Measurements from ENCODE around the gene UBE2Q1. TPM values are rescaled to one million over a fixed set of nuclear protein-coding genes. Genes with fewer than 3 reads are reported as not detected.

UBE2Q1 gene
- total and polyA plus RNA-seq, 10 of the 15 experiments (the other 5 are each of a cell fraction or from before 2014, with no cell fraction given), result 3.9 to 82.6 (median 24.1) TPM

- Histone ChIP-seq H3K9ac (ENCODE audit: control insufficient read depth, insufficient read depth, low read length) (no peak overlapping the region), H3K4me3 (no peak overlapping the region), H4K20me1 (ENCODE audit: control insufficient read depth, insufficient read depth) (peaks cover 6% of the 10 kb centered on the region; the same call in 1 of the 2 replicates), H3K36me3 (ENCODE audit: control insufficient read depth in 2 of 2, insufficient read depth in 2 of 2, low read length in 1 of 2) (peaks cover 34 to 53% of the 10 kb centered on the region in 2 experiments), H3K27me3 (replicated peaks in 1 of 2; ENCODE audit: control insufficient read depth in 2 of 2, insufficient read depth in 2 of 2, low read length in 1 of 2) (no peaks in the 10 kb centered on the region), H3K9me3 (replicated peaks; ENCODE audit: control insufficient read depth, insufficient read depth, low read length) (no peaks in the 10 kb centered on the region), H3K4me2 (ENCODE audit: control insufficient read depth, insufficient read depth) (no peak overlapping the region), H2AFZ (ENCODE audit: control insufficient read depth, low read depth, low read length) (no peak overlapping the region), H3K4me1 (ENCODE audit: control insufficient read depth, insufficient read depth, low read length) (peaks cover 17% of the 10 kb centered on the region), H3K79me2 (ENCODE audit: control insufficient read depth, insufficient read depth, low read length) (peaks cover 12% of the 10 kb centered on the region), H3K27ac (ENCODE audit: control insufficient read depth, insufficient read depth) (no peak overlapping the region)
- intact Hi-C loops (cut with micrococcal nuclease; ENCODE audit: unreplicated experiment) (no loop called here), in situ Hi-C loops (cut with MboI) (loop anchor here (5.0 kb wide), 1 partner anchor 64 kb away; no protein-coding TSS in a partner anchor)
- CTCF ChIA-PET, result interaction anchor here (1.4 kb wide), 1 partner anchor 17 kb away, joined by 3 read pairs; no protein-coding TSS in a partner anchor
- FAIRE-seq (no peak), DNase-seq (ENCODE audit: low read depth, low spot score) (no peak), ATAC-seq (no peak)
- RAD21 ChIA-PET (ENCODE audit: unreplicated experiment), result interaction anchor here (7.0 kb wide), 1 partner anchor 69 kb away, joined by 189 read pairs; no protein-coding TSS in a partner anchor
- SMC1A ChIA-PET (ENCODE audit: uncharacterized antibody, unreplicated experiment), result interaction anchor here (0.9 to 6.9 kb wide), 3 partner anchors 70 to 84 kb away, joined by 3 to 151 read pairs (median 20); no protein-coding TSS in a partner anchor
- POLR2A ChIA-PET, result no interaction called here
- BruUV-seq (replicated peaks), result no TSS peak
- 99% methylated on average over 4 of the region's 4 CpGs for WGBS (ENCODE audit: insufficient coverage, insufficient replicate concordance, low lambda C conversion rate, missing lambda C conversion rate)
- TF ChIP-seq PKNOX1 (IDR thresholded peaks at IDR 0.05) (no peak), RFX5 (IDR thresholded peaks at IDR 0.05; ENCODE audit: low read depth, low read length) (no peak), MEF2A (IDR thresholded peaks at IDR 0.05; ENCODE audit: insufficient read depth, low read depth, low read length) (no peak), HDAC6 (IDR thresholded peaks at IDR 0.05; ENCODE audit: unreplicated experiment) (no peak), MAX (IDR thresholded peaks at IDR 0.05; ENCODE audit: low read depth, low read length) (no peak), ATF7 (IDR thresholded peaks at IDR 0.05; ENCODE audit: low read depth) (no peak), CHD1 (IDR thresholded peaks at IDR 0.05; ENCODE audit: low read depth, low read length) (no peak), TCF7 (IDR thresholded peaks at IDR 0.05; ENCODE audit: borderline replicate concordance) (no peak), FOS (IDR thresholded peaks at IDR 0.05; ENCODE audit: borderline replicate concordance, extremely low read depth, insufficient read length) (no peak), ASH2L (IDR thresholded peaks at IDR 0.05; ENCODE audit: borderline replicate concordance, low read depth) (no peak), SMARCA5 (IDR thresholded peaks at IDR 0.05) (no peak), CBX5 (IDR thresholded peaks at IDR 0.05; ENCODE audit: low read depth) (no peak), CREM (IDR thresholded peaks at IDR 0.05; ENCODE audit: low read depth) (no peak), ZBTB4 (CRISPR knock-in tag; IDR thresholded peaks at IDR 0.05) (no peak), ZNF274 (IDR thresholded peaks at IDR 0.05; ENCODE audit: insufficient read depth, insufficient read length) (no peak)
- TF ChIP-seq, protein P1, sequence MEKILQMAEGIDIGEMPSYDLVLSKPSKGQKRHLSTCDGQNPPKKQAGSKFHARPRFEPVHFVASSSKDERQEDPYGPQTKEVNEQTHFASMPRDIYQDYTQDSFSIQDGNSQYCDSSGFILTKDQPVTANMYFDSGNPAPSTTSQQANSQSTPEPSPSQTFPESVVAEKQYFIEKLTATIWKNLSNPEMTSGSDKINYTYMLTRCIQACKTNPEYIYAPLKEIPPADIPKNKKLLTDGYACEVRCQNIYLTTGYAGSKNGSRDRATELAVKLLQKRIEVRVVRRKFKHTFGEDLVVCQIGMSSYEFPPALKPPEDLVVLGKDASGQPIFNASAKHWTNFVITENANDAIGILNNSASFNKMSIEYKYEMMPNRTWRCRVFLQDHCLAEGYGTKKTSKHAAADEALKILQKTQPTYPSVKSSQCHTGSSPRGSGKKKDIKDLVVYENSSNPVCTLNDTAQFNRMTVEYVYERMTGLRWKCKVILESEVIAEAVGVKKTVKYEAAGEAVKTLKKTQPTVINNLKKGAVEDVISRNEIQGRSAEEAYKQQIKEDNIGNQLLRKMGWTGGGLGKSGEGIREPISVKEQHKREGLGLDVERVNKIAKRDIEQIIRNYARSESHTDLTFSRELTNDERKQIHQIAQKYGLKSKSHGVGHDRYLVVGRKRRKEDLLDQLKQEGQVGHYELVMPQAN (conservative IDR thresholded peaks at IDR 0.05), result no peak
Measured at GRCh38 chr1:154551474-154551873, 7.0 kb downstream of the UBE2Q1 start.

All from GM12878 (cell line).